SU-DHL-6 (cell line): ENCODE results near the gene MYCT1.

Experiments
- H2AFZ ChIP-seq: fragments of 200-600 bp; sonication (generic); 2 replicates; pipeline ENCODE4 v1.6.1; 2014; ENCODE audit warnings: low read depth, mild to moderate bottlenecking, moderate library complexity, mixed read lengths, antibody characterized with exemption, low read length; ENCODE audit not compliant: severe bottlenecking
- H3F3A ChIP-seq: fragments of 200-600 bp; shearing (Covaris generic); 2 replicates; pipeline ENCODE4 v1.6.0; 2016; ENCODE audit warnings: antibody characterized with exemption, mild to moderate bottlenecking; ENCODE audit not compliant: insufficient read depth
- H3K27ac ChIP-seq: fragments of 200-600 bp; sonication (generic); 2 replicates; pipeline ENCODE4 v1.5.1; 2016; ENCODE audit warnings: low read depth, mild to moderate bottlenecking, low read length, moderate library complexity, mixed read lengths
- H3K27me3 ChIP-seq: fragments of 200-600 bp; sonication (generic), shearing (Covaris generic); 2 replicates; pipeline ENCODE4 v1.6.0; 2014; ENCODE audit warnings: mild to moderate bottlenecking, low read length
- H3K36me3 ChIP-seq: fragments of 200-600 bp; sonication (generic); 2 replicates; pipeline ENCODE4 v1.6.1; 2014; ENCODE audit warnings: mild to moderate bottlenecking, low read length, mixed read lengths
- H3K4me2 ChIP-seq: fragments of 300-600, 200-600 bp; shearing (Covaris generic), sonication (generic); 2 replicates; pipeline ENCODE4 v1.6.0; 2014; ENCODE audit warnings: low read length, low read depth, mild to moderate bottlenecking; ENCODE audit not compliant: poor library complexity, severe bottlenecking
- H3K4me3 ChIP-seq: fragments of 200-600 bp; sonication (generic); 2 replicates; pipeline ENCODE4 v1.5.1; 2014; ENCODE audit warnings: antibody characterized with exemption, low read length, mild to moderate bottlenecking, mixed read lengths; ENCODE audit not compliant: insufficient read depth, poor library complexity, severe bottlenecking
- H3K79me2 ChIP-seq: fragments of 200-600 bp; sonication (generic); 2 replicates; pipeline ENCODE4 v1.6.1; 2014; ENCODE audit warnings: mild to moderate bottlenecking, low read length, moderate library complexity; ENCODE audit not compliant: insufficient read depth
- H3K9ac ChIP-seq: fragments of 200-600 bp; sonication (generic); 2 replicates; pipeline ENCODE4 v1.7.0; 2014; ENCODE audit warnings: mild to moderate bottlenecking, low read length
- H3K9me2 ChIP-seq: fragments of 200-600 bp; sonication (generic); replicated peaks from 2 replicates; pipeline ENCODE4 v1.6.1; 2014; ENCODE audit warnings: low read length; ENCODE audit not compliant: insufficient read depth
- H3K9me3 ChIP-seq: fragments of 200-600 bp; sonication (generic); 2 replicates; pipeline ENCODE4 v1.6.1; 2014; ENCODE audit warnings: low read length, mixed read lengths; ENCODE audit not compliant: insufficient read depth
- H4K20me1 ChIP-seq: fragments of 200-600 bp; sonication (generic); 2 replicates; pipeline ENCODE4 v1.6.1; 2014; ENCODE audit warnings: low read depth, mild to moderate bottlenecking, antibody characterized with exemption, low read length, moderate library complexity, mixed read lengths
- CTCF ChIP-seq: fragments of 200-600 bp; sonication (generic); IDR thresholded peaks from one replicate; pipeline ENCODE4 v1.5.1; 2017; ENCODE audit warnings: antibody characterized with exemption, mild to moderate bottlenecking, low read length, moderate library complexity; ENCODE audit not compliant: insufficient read depth, poor library complexity, severe bottlenecking
- EZH2phosphoT487 ChIP-seq: fragments of 200-600 bp; sonication (generic), shearing (Covaris generic); conservative IDR thresholded peaks from 2 replicates; pipeline ENCODE4 v1.6.1; 2018; ENCODE audit warnings: mild to moderate bottlenecking, antibody characterized with exemption, low read length, moderate library complexity, mixed read lengths

Gene MYCT1

GRCh38 chr6:152661776-152662175 lies 35.9 kb upstream of the MYCT1 start:
- Histone ChIP-seq H3K4me3 (no peak overlapping the region), H3K4me2 (no peak overlapping the region), H3K27ac (no peak overlapping the region), H3K79me2 (no peaks in the 10 kb centered on the region), H3K9me2 (no peaks in the 10 kb centered on the region), H3K9ac (no peak overlapping the region), H3K9me3 (no peaks in the 10 kb centered on the region), H3F3A (no peaks in the 10 kb centered on the region), H2AFZ (no peak overlapping the region), H4K20me1 (no peaks in the 10 kb centered on the region), H3K36me3 (no peaks in the 10 kb centered on the region), H3K27me3 (no peaks in the 10 kb centered on the region)
- TF ChIP-seq EZH2phosphoT487 = no peak
- no peak for TF ChIP-seq CTCF

GRCh38 chr6:152669895-152670294 lies 27.8 kb upstream of the MYCT1 start:
- no peaks in the 10 kb centered on the region for H3K27me3 ChIP-seq
- no peak overlapping the region for H2AFZ ChIP-seq
- H3K79me2 ChIP-seq = no peaks in the 10 kb centered on the region
- no peaks in the 10 kb centered on the region for H3K9me3 ChIP-seq
- no peaks in the 10 kb centered on the region for H3K36me3 ChIP-seq
- H3K4me2 ChIP-seq = no peak overlapping the region
- no peaks in the 10 kb centered on the region for H3K9me2 ChIP-seq
- no peak overlapping the region for H3K9ac ChIP-seq
- no peak overlapping the region for H3K27ac ChIP-seq
- no peak overlapping the region for H3K4me3 ChIP-seq
- no peak for TF ChIP-seq CTCF
- no peak for TF ChIP-seq EZH2phosphoT487
- no peaks in the 10 kb centered on the region for H3F3A ChIP-seq
- no peaks in the 10 kb centered on the region for H4K20me1 ChIP-seq

GRCh38 chr6:152671171-152671570 lies 26.5 kb upstream of the MYCT1 start:
- H2AFZ ChIP-seq = no peak overlapping the region
- H3K36me3 ChIP-seq = no peaks in the 10 kb centered on the region
- H3K4me3 ChIP-seq = no peak overlapping the region
- H3K79me2 ChIP-seq = no peaks in the 10 kb centered on the region
- H3K9me3 ChIP-seq = no peaks in the 10 kb centered on the region
- H3K9ac ChIP-seq = no peak overlapping the region
- no peaks in the 10 kb centered on the region for H3F3A ChIP-seq
- TF ChIP-seq EZH2phosphoT487 (no peak), CTCF (no peak)
- H3K4me2 ChIP-seq = no peak overlapping the region
- H3K27me3 ChIP-seq = no peaks in the 10 kb centered on the region
- H3K9me2 ChIP-seq = no peaks in the 10 kb centered on the region
- no peaks in the 10 kb centered on the region for H4K20me1 ChIP-seq
- no peak overlapping the region for H3K27ac ChIP-seq

GRCh38 chr6:152673236-152673635 lies 24.5 kb upstream of the MYCT1 start:
- Histone ChIP-seq H3K27me3 (no peaks in the 10 kb centered on the region), H3K27ac (no peak overlapping the region), H3K9me3 (no peaks in the 10 kb centered on the region), H3K9me2 (no peaks in the 10 kb centered on the region), H2AFZ (no peak overlapping the region), H4K20me1 (no peaks in the 10 kb centered on the region), H3K4me2 (no peak overlapping the region), H3K36me3 (no peaks in the 10 kb centered on the region), H3K79me2 (no peaks in the 10 kb centered on the region), H3K9ac (no peak overlapping the region), H3K4me3 (no peak overlapping the region), H3F3A (no peaks in the 10 kb centered on the region)
- no peak for TF ChIP-seq EZH2phosphoT487
